ENCODE data around the gene IPCEF1. TPM values are rescaled to one million over a fixed set of nuclear protein-coding genes. Genes with fewer than 3 reads are reported as not detected.

IPCEF1 gene
- total and polyA plus RNA-seq, 2 donors (not counting 3 experiments of a cell fraction or from before 2014, with no cell fraction given): 0.01 to 0.51 TPM

DNA sequence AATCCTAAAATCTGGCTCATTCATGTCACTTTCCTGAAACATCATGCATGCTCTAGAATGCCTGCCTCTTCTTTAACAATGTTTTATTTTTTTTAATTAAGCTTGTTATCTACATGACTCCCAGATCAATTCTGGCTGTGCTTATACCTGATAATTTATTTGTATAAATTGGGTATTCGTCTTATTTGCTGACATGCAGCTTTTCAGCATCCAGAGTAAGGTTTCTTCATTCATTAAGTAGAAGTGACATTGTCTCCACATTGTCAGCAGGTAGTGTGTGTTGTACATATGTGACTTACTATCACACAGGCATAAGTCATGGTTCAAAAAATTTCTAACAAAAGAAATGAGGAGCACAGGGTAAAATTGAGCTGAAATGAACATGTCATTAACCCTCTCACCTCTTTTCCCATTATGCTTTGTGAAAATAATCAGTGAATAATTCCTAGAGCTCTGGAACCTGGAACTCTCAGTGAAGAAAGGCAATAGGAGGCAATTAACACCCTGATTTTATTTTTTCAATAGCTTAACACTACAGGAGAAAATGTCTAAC is 160.2 kb downstream of the IPCEF1 start:
- Histone ChIP-seq H3K4me2 (ENCODE audit: insufficient read depth, low read length) (no peak overlapping the region), H3K27ac (ENCODE audit: insufficient read depth, low read depth, low read length) (no peak overlapping the region), H2AFZ (ENCODE audit: low read depth, low read length) (no peak overlapping the region), H3K9ac (replicated peaks; ENCODE audit: extremely low read depth, insufficient read depth, low read length) (no peak overlapping the region), H3K4me1 (ENCODE audit: control insufficient read depth, extremely low read depth, insufficient read depth, low read length) (no peaks in the 10 kb centered on the region), H3K79me2 (ENCODE audit: control insufficient read depth, insufficient read depth, low read length) (no peaks in the 10 kb centered on the region), H3K9me3 (replicated peaks; ENCODE audit: control insufficient read depth, insufficient read depth, low read length) (no peaks in the 10 kb centered on the region), H3K9me1 (replicated peaks; ENCODE audit: control insufficient read depth, extremely low read depth, insufficient read depth, low read length) (no peaks in the 10 kb centered on the region), H3K36me3 (ENCODE audit: control insufficient read depth in 2 of 2, extremely low read depth in 1 of 2, insufficient read depth in 2 of 2, low read length in 2 of 2) (no peaks in the 10 kb centered on the region), H3K4me3 (replicated peaks in 1 of 3; ENCODE audit: insufficient read depth in 1 of 3, low read depth in 1 of 3, low read length in 3 of 3) (no peak overlapping the region), H3K27me3 (ENCODE audit: control insufficient read depth in 2 of 2, insufficient read depth in 2 of 2, low read length in 2 of 2) (no peaks in the 10 kb centered on the region), H4K20me1 (replicated peaks; ENCODE audit: control insufficient read depth, extremely low read depth, insufficient read depth, low read length) (no peaks in the 10 kb centered on the region)
- intact Hi-C loops (cut with micrococcal nuclease): no loop called here
- no peak for TF ChIP-seq POLR2A (IDR thresholded peaks at IDR 0.05; ENCODE audit: low read depth, low read length)
- TF ChIP-seq, protein P1, sequence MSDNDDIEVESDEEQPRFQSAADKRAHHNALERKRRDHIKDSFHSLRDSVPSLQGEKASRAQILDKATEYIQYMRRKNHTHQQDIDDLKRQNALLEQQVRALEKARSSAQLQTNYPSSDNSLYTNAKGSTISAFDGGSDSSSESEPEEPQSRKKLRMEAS (IDR thresholded peaks at IDR 0.05; ENCODE audit: insufficient read depth, insufficient read length): no peak
- TF ChIP-seq GATA2 (IDR thresholded peaks at IDR 0.05; ENCODE audit: insufficient read depth, insufficient read length, low read depth, low read length): no peak
- no peak for TF ChIP-seq POLR2AphosphoS5 (IDR thresholded peaks at IDR 0.05; ENCODE audit: insufficient read depth, low read depth, low read length)
- no peak for TF ChIP-seq EZH2 (IDR thresholded peaks at IDR 0.05; ENCODE audit: borderline replicate concordance, low read depth, low read length, severe bottlenecking)
- TF ChIP-seq, protein P2, sequence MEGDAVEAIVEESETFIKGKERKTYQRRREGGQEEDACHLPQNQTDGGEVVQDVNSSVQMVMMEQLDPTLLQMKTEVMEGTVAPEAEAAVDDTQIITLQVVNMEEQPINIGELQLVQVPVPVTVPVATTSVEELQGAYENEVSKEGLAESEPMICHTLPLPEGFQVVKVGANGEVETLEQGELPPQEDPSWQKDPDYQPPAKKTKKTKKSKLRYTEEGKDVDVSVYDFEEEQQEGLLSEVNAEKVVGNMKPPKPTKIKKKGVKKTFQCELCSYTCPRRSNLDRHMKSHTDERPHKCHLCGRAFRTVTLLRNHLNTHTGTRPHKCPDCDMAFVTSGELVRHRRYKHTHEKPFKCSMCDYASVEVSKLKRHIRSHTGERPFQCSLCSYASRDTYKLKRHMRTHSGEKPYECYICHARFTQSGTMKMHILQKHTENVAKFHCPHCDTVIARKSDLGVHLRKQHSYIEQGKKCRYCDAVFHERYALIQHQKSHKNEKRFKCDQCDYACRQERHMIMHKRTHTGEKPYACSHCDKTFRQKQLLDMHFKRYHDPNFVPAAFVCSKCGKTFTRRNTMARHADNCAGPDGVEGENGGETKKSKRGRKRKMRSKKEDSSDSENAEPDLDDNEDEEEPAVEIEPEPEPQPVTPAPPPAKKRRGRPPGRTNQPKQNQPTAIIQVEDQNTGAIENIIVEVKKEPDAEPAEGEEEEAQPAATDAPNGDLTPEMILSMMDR (IDR thresholded peaks at IDR 0.05; ENCODE audit: extremely low read depth in 1 of 2, insufficient read depth in 1 of 2, low read depth in 1 of 2, low read length in 2 of 2): no peak
- no peak for TF ChIP-seq JUN (IDR thresholded peaks at IDR 0.05; ENCODE audit: borderline replicate concordance, insufficient read depth, insufficient read length, low read depth)
- no peak for TF ChIP-seq MYC (IDR thresholded peaks at IDR 0.05; ENCODE audit: low read depth, low read length)
- ChIA-PET POLR2A (no interaction called here), CTCF (interaction anchor here (0.9 to 1.7 kb wide), 6 partner anchors 15 to 672 kb away, joined by 3 read pairs; no protein-coding TSS in a partner anchor)
- DNase-seq (ENCODE audit: low read depth, low spot score) (no peak), FAIRE-seq (no peak)
- BruUV-seq (replicated peaks): no TSS peak
- dilution Hi-C loops (cut with MboI; ENCODE audit: extremely low pct_ligation_motif_present, low sequenced_read_pairs): no loop called here
